Endodermal cell (in vitro differentiated cells): ENCODE data around the gene EPHA2. TPM values are rescaled to one million over a fixed set of nuclear protein-coding genes. Genes with fewer than 3 reads are reported as not detected.
"Not testable (repeated sequence)": the region's sequence is repeated elsewhere in the genome, so short reads cannot be mapped to it uniquely, and the experiment has no call there.

ENCODE experiments used
- DNase-seq: peaks from one replicate; pipeline ENCODE4 v3.0.0-alpha.2; 2017
- H3K27ac ChIP-seq: 2 replicates; pipeline ENCODE4 v1.5.1; 2013; ENCODE audit warnings: mild to moderate bottlenecking, low read depth, low read length, moderate library complexity
- H3K27me3 ChIP-seq: 2 replicates; pipeline ENCODE4 v1.6.1; 2013; ENCODE audit warnings: mild to moderate bottlenecking, low read length, moderate library complexity; ENCODE audit not compliant: insufficient read depth, control insufficient read depth, poor library complexity, severe bottlenecking
- H3K36me3 ChIP-seq: 2 replicates; pipeline ENCODE4 v1.7.0; 2013; ENCODE audit warnings: mild to moderate bottlenecking, low read length, moderate library complexity; ENCODE audit not compliant: control insufficient read depth, insufficient read depth
- H3K4me1 ChIP-seq: one replicate; pipeline ENCODE4 v1.7.0; 2013; ENCODE audit warnings: low read length; ENCODE audit not compliant: control insufficient read depth, insufficient read depth
- H3K4me3 ChIP-seq: 2 replicates; pipeline ENCODE4 v1.5.1; 2013; ENCODE audit warnings: mild to moderate bottlenecking, low read length, moderate library complexity
- H3K9ac ChIP-seq: 2 replicates; pipeline ENCODE4 v1.6.1; 2013; ENCODE audit warnings: mild to moderate bottlenecking, low read length, moderate library complexity; ENCODE audit not compliant: poor library complexity, severe bottlenecking; ENCODE audit errors: extremely low read depth
- H3K9me3 ChIP-seq: 2 replicates; pipeline ENCODE4 v1.6.1; 2013; ENCODE audit warnings: mild to moderate bottlenecking, low read length, moderate library complexity; ENCODE audit not compliant: control insufficient read depth
- H3K27ac Mint-ChIP-seq: 2 replicates; pipeline ENCODE4 v1.8.0; 2020; ENCODE audit warnings: mixed read lengths
- H3K27me3 Mint-ChIP-seq: 2 replicates; pipeline ENCODE4 v1.8.0; 2021; ENCODE audit warnings: mild to moderate bottlenecking, mixed read lengths; ENCODE audit not compliant: insufficient read depth
- H3K36me3 Mint-ChIP-seq: 2 replicates; pipeline ENCODE4 v1.8.0; 2020; ENCODE audit warnings: low read depth, mixed read lengths
- H3K4me1 Mint-ChIP-seq: 2 replicates; pipeline ENCODE4 v1.8.0; 2020; ENCODE audit warnings: mixed read lengths
- H3K4me3 Mint-ChIP-seq: 2 replicates; pipeline ENCODE4 v1.8.0; 2020; ENCODE audit warnings: mild to moderate bottlenecking, moderate library complexity, mixed read lengths
- H3K9me3 Mint-ChIP-seq: 2 replicates; pipeline ENCODE4 v1.8.0; 2020; ENCODE audit warnings: mild to moderate bottlenecking, mixed read lengths
- CTCF ChIP-seq: fragments of 200-600 bp; sonication (generic); conservative IDR thresholded peaks from 2 replicates; pipeline ENCODE4 v1.5.0; 2021; ENCODE audit warnings: antibody characterized with exemption, mild to moderate bottlenecking
- WGBS, 2 experiments: methylation state at CpG; one replicate each; pipeline versions ENCODE4 v1.1.5 to v1.1.7; 2013; ENCODE audit warnings: missing lambda C conversion rate in 2 of 2, mixed read lengths in 1 of 2; ENCODE audit not compliant: insufficient coverage in 1 of 2, insufficient read length in 1 of 2; 5-methylcytosine and 5-hydroxymethylcytosine counted together
- total RNA-seq, 2 donors: library from RNA; stranded (reverse); fragmentation: NEBNext Ultra II Directional in 1 of 2; extraction: Animal tissue kit (Norgen Biotek cat#: 25700) in 1 of 2; gene quantifications; 2 replicates in 1 of 2; 3 replicates in 1 of 2; pipeline ENCODE4 v1.2.1, GENCODE V29; 2021

The EPHA2 gene
- total RNA-seq, 2 donors from 2014 or later, result 56.5 to 64.3 TPM

- TF ChIP-seq CTCF, result no peak
- no peaks in the 10 kb centered on the region for H3K4me1 ChIP-seq
- H3K9me3 ChIP-seq, result no peaks in the 10 kb centered on the region
- no peak overlapping the region for H3K4me3 ChIP-seq
- H3K4me1 Mint-ChIP-seq, result no peaks in the 10 kb centered on the region
- no peaks in the 10 kb centered on the region for H3K27me3 Mint-ChIP-seq
- no peak overlapping the region for H3K27ac Mint-ChIP-seq
- no peaks in the 10 kb centered on the region for H3K27me3 ChIP-seq
- H3K9ac ChIP-seq, result no peak overlapping the region
- H3K36me3 Mint-ChIP-seq, result peaks cover 3% of the 10 kb centered on the region
- no peak overlapping the region for H3K4me3 Mint-ChIP-seq
- no peaks in the 10 kb centered on the region for H3K9me3 Mint-ChIP-seq
- no peaks in the 10 kb centered on the region for H3K36me3 ChIP-seq
- WGBS, 2 experiments, result 91 to 95% methylated on average over 8 of the region's 8 CpGs
- no peak for DNase-seq
- no peak overlapping the region for H3K27ac ChIP-seq
These were observed 42.7 kb upstream of the EPHA2 start for GRCh38 chr1:16198444-16199156.

GRCh38 chr1:16196874-16197273, 41.0 kb upstream of the EPHA2 start:
- H3K4me1 ChIP-seq, result no peaks in the 10 kb centered on the region
- 87 to 88% methylated on average over 3 of the region's 3 CpGs for WGBS, 2 experiments
- Mint-ChIP-seq H3K4me3 (no peak overlapping the region), H3K27me3 (no peaks in the 10 kb centered on the region), H3K36me3 (peaks cover 3% of the 10 kb centered on the region), H3K9me3 (no peaks in the 10 kb centered on the region), H3K27ac (no peak overlapping the region), H3K4me1 (no peaks in the 10 kb centered on the region)
- H3K27me3 ChIP-seq, result no peaks in the 10 kb centered on the region
- TF ChIP-seq CTCF, result no peak
- no peak overlapping the region for H3K27ac ChIP-seq
- DNase-seq, result no peak
- H3K4me3 ChIP-seq, result no peak overlapping the region
- no peaks in the 10 kb centered on the region for H3K9me3 ChIP-seq
- no peak overlapping the region for H3K9ac ChIP-seq
- H3K36me3 ChIP-seq, result no peaks in the 10 kb centered on the region

GRCh38 chr1:16196139-16196538, 40.3 kb upstream of the EPHA2 start:
- not testable (repeated sequence) for H3K4me3 ChIP-seq, H3K27me3 Mint-ChIP-seq, H3K9me3 ChIP-seq, H3K9ac ChIP-seq, H3K27me3 ChIP-seq, H3K9me3 Mint-ChIP-seq, DNase-seq, H3K36me3 ChIP-seq, H3K27ac Mint-ChIP-seq, H3K27ac ChIP-seq, H3K4me3 Mint-ChIP-seq, H3K4me1 ChIP-seq, H3K4me1 Mint-ChIP-seq, H3K36me3 Mint-ChIP-seq
- WGBS, 2 experiments, result 91 to 93% methylated on average over 4 of the region's 4 CpGs

- peaks cover 3% of the 10 kb centered on the region for H3K36me3 Mint-ChIP-seq
- Histone ChIP-seq H3K4me3 (no peak overlapping the region), H3K4me1 (no peaks in the 10 kb centered on the region), H3K27ac (no peak overlapping the region), H3K27me3 (no peaks in the 10 kb centered on the region), H3K9ac (no peak overlapping the region), H3K9me3 (no peaks in the 10 kb centered on the region), H3K36me3 (no peaks in the 10 kb centered on the region)
- 91 to 100% methylated on average over 3 to 7 of the region's 7 CpGs for WGBS, 2 experiments
- H3K4me3 Mint-ChIP-seq, result no peak overlapping the region
- no peak overlapping the region for H3K27ac Mint-ChIP-seq
- no peaks in the 10 kb centered on the region for H3K9me3 Mint-ChIP-seq
- no peak for TF ChIP-seq CTCF
- H3K27me3 Mint-ChIP-seq, result no peaks in the 10 kb centered on the region
- no peaks in the 10 kb centered on the region for H3K4me1 Mint-ChIP-seq
- DNase-seq, result no peak
These were observed 39.6 kb upstream of the EPHA2 start for GRCh38 chr1:16195518-16195905.
